Stimulated activated CD8-positive, alpha-beta memory T cell treated with anti-CD3 and anti-CD28 coated beads, Interleukin-7, amount 100 ng/mL, for 48 hours (primary cell): ENCODE data around the gene HHIP.
"Not testable (repeated sequence)": the region's sequence is repeated elsewhere in the genome, so short reads cannot be mapped to it uniquely, and the experiment has no call there.

Experiments
- DNase-seq, 2 donors: peaks; one replicate each; pipeline ENCODE4 v3.0.0-alpha.2; 2020; ENCODE audit warnings: low read depth in 1 of 2; ENCODE audit errors: extremely low read depth in 1 of 2

HHIP gene

DNA sequence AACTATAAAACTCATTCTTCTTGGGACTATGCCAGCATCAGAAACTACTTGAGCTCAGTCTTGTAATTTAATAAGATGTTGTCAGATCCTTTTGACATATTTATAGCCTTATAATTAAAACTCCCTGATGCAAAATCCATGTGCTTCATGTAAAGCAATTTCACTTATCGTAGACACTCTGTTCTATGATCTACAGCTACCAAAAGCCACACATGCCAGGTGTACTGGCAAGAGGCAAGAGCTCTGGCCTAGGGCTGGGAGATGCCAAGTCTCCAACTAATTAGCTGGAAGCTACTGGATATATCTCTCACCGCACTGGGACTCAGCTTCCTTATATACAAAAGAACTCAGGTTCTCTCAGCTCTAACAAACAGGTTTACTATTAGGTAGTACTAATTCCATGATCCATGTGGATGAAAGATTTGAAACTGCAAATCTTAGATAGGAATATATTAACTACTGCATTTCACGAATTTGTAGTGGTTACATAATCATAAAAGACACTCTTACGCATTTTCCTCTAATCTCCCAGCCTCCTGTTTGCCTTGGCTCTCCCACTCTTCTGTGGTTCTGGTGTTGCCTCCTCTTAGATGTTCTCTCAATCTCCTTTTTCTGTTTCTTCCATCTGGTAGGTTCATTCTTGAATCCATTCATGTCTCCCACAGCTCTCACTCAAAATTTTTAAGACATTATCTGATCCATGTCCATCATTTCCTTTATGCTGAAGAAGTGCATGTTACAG is 103.0 kb downstream of the HHIP start:
- no peak for DNase-seq

DNA sequence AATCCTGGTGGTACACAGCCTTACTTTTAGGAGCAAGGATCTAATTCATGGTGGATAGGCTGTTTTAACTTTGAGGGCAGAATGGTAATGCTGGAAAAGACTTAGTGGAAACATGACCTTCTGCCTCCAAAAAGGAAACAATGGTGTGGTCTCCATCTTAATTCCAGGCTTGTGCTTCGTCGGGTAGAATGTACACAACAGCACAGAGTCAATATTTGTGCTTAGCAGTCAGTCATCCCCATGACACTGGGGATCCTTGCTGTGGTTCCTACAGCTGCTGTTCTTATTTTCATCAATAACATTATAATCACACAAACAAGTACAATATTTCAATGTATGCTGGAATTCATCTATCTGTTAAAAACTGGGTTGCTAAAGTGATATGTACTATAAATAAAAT is 104.4 kb downstream of the HHIP start:
- DNase-seq: no peak

DNA sequence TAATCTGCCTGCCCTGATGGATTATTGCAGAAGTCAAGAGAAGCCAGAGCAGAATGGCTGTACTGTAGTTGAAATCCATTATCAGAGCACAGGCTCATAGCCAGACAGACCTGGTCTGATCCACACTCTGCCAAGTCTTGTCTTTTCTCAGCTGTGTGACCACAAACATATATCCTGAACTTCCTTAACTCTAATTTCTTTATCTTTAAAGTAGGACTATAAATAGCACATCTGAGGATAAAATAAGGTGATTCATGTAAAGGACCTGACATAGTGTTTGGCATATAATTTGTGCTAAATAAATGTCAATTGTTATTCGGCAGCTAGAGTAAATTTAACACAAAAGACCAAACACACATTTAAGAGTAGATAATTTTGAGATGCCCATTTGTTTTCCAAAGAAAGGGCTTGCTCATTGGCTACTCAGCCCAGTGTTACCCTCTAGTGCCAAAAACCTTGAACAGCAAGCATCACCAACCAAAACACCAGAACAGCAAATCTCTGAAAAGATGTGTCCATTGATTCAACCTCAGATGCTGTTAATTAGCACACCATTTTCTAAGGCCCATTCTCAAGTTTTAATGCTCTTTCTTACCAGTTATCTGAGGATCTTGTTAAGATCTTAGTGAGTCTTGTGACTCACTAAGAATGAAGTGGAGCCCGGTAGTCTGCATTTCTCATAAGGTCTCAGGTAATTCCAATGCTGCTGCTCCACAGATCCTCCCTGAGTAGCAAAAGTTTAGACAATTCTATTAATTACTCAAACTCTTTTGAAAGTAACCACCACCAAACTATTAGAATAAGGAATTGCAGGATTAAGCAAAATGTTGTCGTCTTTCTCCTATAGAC is 108.8 kb downstream of the HHIP start:
- DNase-seq: no peak

- no peak for DNase-seq
Observed at GRCh38 chr4:144757969-144758368, 112.0 kb downstream of the HHIP start.

DNA sequence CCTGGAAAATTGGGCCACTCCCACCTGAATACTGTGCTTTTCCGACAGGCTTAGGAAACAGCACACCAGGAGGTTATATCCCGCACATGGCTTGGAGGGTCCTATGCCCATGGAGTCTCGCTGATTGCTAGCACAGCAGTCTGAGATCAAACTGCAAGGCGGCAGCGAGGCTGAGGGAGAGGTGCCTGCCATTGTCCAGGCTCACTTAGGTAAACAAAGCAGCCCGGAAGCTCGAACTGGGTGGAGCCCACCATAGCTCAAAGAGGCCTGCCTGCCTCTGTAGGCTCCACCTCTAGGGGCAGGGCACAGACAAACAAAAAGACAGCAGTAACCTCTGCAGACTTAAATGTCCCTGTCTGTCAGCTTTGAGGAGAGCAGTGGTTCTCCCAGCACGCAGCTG is 122.9 kb downstream of the HHIP start:
- not testable (repeated sequence) for DNase-seq

DNA sequence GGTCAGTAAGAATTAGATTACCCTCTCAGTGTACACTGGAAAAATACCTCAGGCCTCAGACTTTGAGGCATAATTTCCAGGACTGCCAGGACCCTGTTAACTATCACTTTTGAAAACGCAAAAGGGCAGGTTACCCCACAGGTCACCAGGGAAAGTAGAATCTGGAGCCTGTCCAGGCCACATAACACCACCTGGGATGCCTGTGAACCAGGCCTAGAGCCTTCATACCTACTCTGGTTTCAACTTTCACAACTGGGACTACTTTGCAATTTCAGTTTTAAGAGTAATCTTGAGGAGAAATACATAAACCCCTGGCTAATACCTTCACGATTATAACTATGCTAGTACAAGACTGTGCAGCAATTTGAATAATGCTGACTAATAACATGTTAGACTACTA is 132.4 kb downstream of the HHIP start:
- DNase-seq: no peak

DNA sequence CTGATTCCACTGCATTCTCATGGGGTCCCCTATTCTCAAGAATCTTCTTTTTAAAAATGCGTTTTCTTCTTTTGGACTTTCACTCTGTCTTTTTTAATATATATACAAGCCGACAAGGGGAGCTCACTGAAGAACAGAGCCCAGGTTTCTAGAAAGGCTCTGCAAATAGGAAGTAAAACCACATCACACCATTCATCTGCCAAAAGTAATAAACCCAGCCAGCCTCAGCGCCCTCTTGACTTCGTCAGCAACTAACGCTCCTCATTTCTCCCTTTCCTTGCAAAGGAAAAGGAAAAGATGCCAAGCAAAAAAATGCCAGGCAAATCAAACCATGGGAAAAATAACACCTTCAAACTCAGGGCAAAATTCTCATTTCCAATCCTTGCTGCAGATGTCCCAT is 136.4 kb downstream of the HHIP start:
- no peak for DNase-seq

GRCh38 chr4:144785961-144786360 is 140.0 kb downstream of the HHIP start:
- DNase-seq: no peak

DNA sequence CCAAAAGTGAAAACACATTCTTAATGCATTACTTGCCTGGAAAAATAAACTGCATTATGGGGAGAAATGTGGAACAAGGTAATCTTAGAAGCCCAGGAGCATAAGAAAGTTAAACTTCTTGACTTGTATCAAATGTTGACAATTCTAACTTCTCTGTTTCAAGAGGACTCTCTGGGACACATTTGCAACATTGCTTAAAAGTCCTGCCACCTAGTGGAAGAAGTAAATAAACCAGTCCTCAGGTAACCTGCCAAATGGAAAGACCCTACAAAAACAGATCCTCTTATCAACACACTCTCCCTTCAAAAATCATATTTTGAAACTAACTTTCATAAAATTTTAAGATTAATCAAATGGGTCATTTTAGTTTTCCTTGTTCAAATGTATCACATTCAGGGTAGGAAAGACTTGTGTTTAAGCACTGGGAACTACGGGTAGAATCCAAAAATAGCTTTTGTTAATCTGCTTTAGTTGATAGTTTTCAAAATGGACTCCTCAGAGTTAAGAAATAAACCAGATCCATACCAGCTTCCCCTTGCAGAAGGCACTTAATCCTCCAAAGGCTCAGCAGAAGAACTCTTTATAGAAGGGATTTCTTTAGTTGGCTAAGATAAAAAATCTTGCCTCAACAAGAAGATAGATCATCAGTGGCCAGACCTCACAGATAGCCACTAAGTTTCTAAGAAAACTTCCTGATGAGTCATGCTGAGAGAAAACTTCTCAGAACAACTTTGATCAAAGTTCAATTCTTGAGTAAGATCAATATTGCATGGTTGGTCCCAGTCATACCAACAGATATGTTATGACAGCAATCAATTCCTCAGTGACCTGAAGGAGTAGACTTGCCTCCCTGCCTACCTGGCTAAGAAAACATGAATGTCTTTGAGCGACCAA is 141.7 kb downstream of the HHIP start:
- DNase-seq: no peak

DNA sequence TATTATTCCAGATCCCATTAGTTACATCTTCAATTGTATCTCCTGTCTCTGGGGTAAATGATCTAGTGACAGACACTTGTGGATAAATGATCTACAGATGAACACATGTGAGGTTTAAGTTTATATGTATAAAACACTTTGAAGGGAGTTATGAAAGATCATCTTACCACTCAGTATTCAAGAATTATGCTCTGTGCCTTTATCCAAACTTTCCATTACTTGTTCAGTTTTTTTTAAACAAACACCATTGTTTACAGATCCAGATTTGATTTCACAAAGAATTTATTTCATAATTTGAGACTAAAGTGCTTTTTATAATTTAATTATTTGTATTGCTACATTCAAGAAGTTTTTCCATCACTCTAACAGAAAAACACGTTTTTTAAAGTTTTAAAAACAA is 142.5 kb downstream of the HHIP start:
- no peak for DNase-seq

- DNase-seq: not testable (repeated sequence)
Observed at GRCh38 chr4:144791933-144792332, 146.0 kb downstream of the HHIP start.
